A673 (cell line): ENCODE measurements around the gene SSR1. TPM values are rescaled to one million over a fixed set of nuclear protein-coding genes. Genes with fewer than 3 reads are reported as not detected.
A peak's percentile ranks its signal among the peaks of the same experiment; 100 is the strongest.

ENCODE experiments used
- BruUV-seq: library from RNA; stranded (reverse); fragments of 400-500 nt; replicated peaks from 2 replicates; lab custom pipeline; 2021; lab: Mats Ljungman, UMichigan
- CTCF ChIA-PET: fragments of 300-600 bp; sonication (Branson Sonifier 250); formaldehyde crosslinking; loops from one replicate; lab custom pipeline; 2022; ENCODE audit warnings: antibody characterized with exemption; lab: Charles Lee
- POLR2A ChIA-PET: fragments of 300-600 bp; sonication (Branson Sonifier 250); formaldehyde crosslinking; loops from one replicate; lab custom pipeline; 2022; ENCODE audit warnings: antibody characterized with exemption; ENCODE audit not compliant: low non-redundant PET; lab: Charles Lee
- DNase-seq: peaks from one replicate; pipeline ENCODE4 v3.0.0-alpha.2; 2015; ENCODE audit warnings: low spot score
- H3K27ac ChIP-seq: fragments of 200-600 bp; sonication (generic); 2 replicates; pipeline ENCODE4 v1.5.1; 2016; ENCODE audit warnings: mixed run types, low read depth, mild to moderate bottlenecking, mixed read lengths, antibody characterized with exemption, low read length; ENCODE audit not compliant: poor library complexity, severe bottlenecking
- H3K27me3 ChIP-seq: fragments of 200-600 bp; sonication (generic); replicated peaks from 2 replicates; pipeline ENCODE4 v1.6.1; 2017; ENCODE audit warnings: mixed run types, low read depth, mild to moderate bottlenecking, mixed read lengths, antibody characterized with exemption, low read length; ENCODE audit not compliant: insufficient read depth, poor library complexity
- H3K36me3 ChIP-seq: fragments of 200-600 bp; sonication (generic); 2 replicates; pipeline ENCODE4 v1.6.1; 2016; ENCODE audit warnings: mixed run types, mild to moderate bottlenecking, mixed read lengths, antibody characterized with exemption, low read length; ENCODE audit not compliant: insufficient read depth, poor library complexity, severe bottlenecking
- H3K4me1 ChIP-seq: fragments of 200-600 bp; sonication (generic); 2 replicates; pipeline ENCODE4 v1.6.1; 2017; ENCODE audit warnings: mixed run types, mild to moderate bottlenecking, mixed read lengths, antibody characterized with exemption, low read length; ENCODE audit not compliant: insufficient read depth, poor library complexity, severe bottlenecking
- H3K4me3 ChIP-seq: fragments of 200-600 bp; sonication (generic); 2 replicates; pipeline ENCODE4 v1.5.1; 2016; ENCODE audit warnings: low read depth, mixed run types, mild to moderate bottlenecking, mixed read lengths, low read length; ENCODE audit not compliant: poor library complexity, severe bottlenecking
- H3K9me3 ChIP-seq: fragments of 200-600 bp; sonication (generic); 2 replicates; pipeline ENCODE4 v1.6.1; 2016; ENCODE audit warnings: mixed run types, low read depth, mild to moderate bottlenecking, mixed read lengths, antibody characterized with exemption, low read length; ENCODE audit not compliant: poor library complexity, severe bottlenecking
- EZH2 ChIP-seq: fragments of 200-600 bp; sonication (generic); IDR thresholded peaks from 2 replicates; pipeline ENCODE4 v1.6.1; 2017; ENCODE audit warnings: borderline replicate concordance, low read depth, mild to moderate bottlenecking, mixed read lengths, antibody characterized with exemption, low read length; ENCODE audit not compliant: poor library complexity, severe bottlenecking
- intact Hi-C: fragments of 100-400 bp; cut with micrococcal nuclease; formaldehyde crosslinking; loops from one replicate; pipeline ENCODE4 v1.10.0; 2022; ENCODE audit not compliant: unreplicated experiment
- total RNA-seq: library from RNA; stranded (reverse); gene quantifications from 2 replicates; pipeline ENCODE4 v1.2.3, GENCODE V29; 2021
- TF ChIP-seq, protein P1 (sequence below): fragments of 300-800, 200-600 bp; sonication (generic); conservative IDR thresholded peaks from 2 replicates; pipeline ENCODE4 v1.5.1; 2017; ENCODE audit warnings: low read depth, mild to moderate bottlenecking, antibody characterized with exemption, low read length, moderate library complexity, mixed read lengths

The SSR1 gene
- total RNA-seq, 1 experiment from 2014 or later, result 161 TPM

DNA sequence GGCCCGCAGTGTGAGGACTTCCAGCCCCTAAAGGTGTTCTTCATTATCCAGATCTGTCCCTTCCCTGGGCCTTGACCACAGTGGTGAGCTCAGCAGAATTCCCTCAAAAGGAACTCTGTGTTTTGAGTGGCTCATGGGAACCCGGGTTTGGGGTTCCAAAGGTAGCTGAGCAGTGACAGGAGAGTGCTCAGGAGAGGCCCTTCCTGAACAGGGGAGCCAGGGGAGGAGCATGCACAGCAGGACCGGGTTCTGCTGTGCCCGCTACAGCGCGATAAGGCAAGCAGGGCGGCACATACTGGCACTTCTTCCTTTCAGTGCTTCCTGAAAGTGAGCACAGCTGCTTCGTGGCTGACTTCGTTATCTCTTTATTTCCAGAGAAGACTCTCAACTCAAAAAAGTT is 88.3 kb downstream of the SSR1 start:
- intact Hi-C loops, result no loop called here
- no TSS peak for BruUV-seq
- POLR2A ChIA-PET, result no interaction called here
- no peaks in the 10 kb centered on the region for H3K27me3 ChIP-seq
- CTCF ChIA-PET, result no interaction called here
- no peak overlapping the region for H3K4me3 ChIP-seq
- peaks cover 12% of the 10 kb centered on the region for H3K4me1 ChIP-seq
- TF ChIP-seq, protein P1, sequence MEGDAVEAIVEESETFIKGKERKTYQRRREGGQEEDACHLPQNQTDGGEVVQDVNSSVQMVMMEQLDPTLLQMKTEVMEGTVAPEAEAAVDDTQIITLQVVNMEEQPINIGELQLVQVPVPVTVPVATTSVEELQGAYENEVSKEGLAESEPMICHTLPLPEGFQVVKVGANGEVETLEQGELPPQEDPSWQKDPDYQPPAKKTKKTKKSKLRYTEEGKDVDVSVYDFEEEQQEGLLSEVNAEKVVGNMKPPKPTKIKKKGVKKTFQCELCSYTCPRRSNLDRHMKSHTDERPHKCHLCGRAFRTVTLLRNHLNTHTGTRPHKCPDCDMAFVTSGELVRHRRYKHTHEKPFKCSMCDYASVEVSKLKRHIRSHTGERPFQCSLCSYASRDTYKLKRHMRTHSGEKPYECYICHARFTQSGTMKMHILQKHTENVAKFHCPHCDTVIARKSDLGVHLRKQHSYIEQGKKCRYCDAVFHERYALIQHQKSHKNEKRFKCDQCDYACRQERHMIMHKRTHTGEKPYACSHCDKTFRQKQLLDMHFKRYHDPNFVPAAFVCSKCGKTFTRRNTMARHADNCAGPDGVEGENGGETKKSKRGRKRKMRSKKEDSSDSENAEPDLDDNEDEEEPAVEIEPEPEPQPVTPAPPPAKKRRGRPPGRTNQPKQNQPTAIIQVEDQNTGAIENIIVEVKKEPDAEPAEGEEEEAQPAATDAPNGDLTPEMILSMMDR, result no peak
- no peak for TF ChIP-seq EZH2
- peaks cover 36% of the 10 kb centered on the region for H3K36me3 ChIP-seq
- DNase-seq, result no peak
- H3K9me3 ChIP-seq, result no peaks in the 10 kb centered on the region
- no peak overlapping the region for H3K27ac ChIP-seq

DNA sequence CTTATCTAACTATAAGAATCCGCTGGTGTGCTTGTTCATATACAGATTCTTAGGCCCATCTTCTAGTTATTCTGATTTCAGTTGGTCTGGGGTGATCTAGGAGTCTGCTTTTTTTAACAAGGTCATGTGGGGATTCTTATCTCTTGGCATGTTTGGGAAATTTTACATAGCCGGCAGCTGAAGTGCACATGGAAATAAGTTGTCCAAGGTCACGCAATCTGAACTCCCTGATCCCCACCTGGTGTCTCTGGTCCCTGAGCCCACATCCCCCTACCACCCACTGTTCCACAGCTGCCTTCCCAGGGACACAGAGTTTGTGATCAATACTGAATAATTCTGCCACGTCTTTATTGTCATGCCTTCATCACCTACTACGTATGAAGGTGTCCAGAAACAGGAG is 90.8 kb downstream of the SSR1 start:
- intact Hi-C loops, result no loop called here
- Histone ChIP-seq H3K4me3 (no peak overlapping the region), H3K9me3 (no peaks in the 10 kb centered on the region), H3K27me3 (no peaks in the 10 kb centered on the region), H3K27ac (no peak overlapping the region), H3K4me1 (peaks cover 31% of the 10 kb centered on the region), H3K36me3 (peaks cover 21% of the 10 kb centered on the region)
- CTCF ChIA-PET, result no interaction called here
- POLR2A ChIA-PET, result no interaction called here
- no TSS peak for BruUV-seq
- no peak for TF ChIP-seq EZH2
- TF ChIP-seq, protein P1, result no peak
- no peak for DNase-seq

DNA sequence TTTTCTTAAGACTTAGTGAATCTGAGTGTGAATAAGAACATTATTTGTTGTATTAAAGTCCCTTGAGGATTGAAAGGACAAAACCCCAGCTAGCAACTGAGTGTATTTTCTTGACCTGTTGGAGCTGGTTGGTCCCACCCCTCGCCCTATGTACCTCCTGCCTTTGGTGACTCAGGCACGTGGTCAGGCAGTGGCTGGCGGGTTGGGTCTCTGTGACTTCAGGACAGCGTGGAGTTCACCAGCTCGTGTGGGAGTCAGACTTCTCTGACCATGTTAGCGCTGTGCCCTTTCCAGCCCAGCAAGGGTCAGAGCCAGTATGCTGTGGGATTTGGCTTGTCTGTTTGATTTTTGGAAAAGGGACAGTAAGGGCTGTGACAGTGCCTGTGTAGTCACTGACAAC is 93.7 kb downstream of the SSR1 start:
- no TSS peak for BruUV-seq
- intact Hi-C loops, result no loop called here
- Histone ChIP-seq H3K9me3 (no peaks in the 10 kb centered on the region), H3K27ac (peak overlapping the region; percentile 4), H3K27me3 (no peaks in the 10 kb centered on the region), H3K36me3 (peaks cover 27% of the 10 kb centered on the region), H3K4me1 (peaks cover 43% of the 10 kb centered on the region), H3K4me3 (no peak overlapping the region)
- TF ChIP-seq, protein P1, result no peak
- no peak for TF ChIP-seq EZH2
- ChIA-PET POLR2A (no interaction called here), CTCF (no interaction called here)
- no peak for DNase-seq
